ENCODE results near the gene XXYLT1. TPM values are rescaled to one million over a fixed set of nuclear protein-coding genes. Genes with fewer than 3 reads are reported as not detected.
A peak's percentile ranks its signal among the peaks of the same experiment; 100 is the strongest.

XXYLT1 gene
- total and polyA plus RNA-seq, 9 of the 15 experiments (the other 6 are each of a cell fraction or from before 2014, with no cell fraction given), result 1.9 to 18.9 (median 15.0) TPM

DNA sequence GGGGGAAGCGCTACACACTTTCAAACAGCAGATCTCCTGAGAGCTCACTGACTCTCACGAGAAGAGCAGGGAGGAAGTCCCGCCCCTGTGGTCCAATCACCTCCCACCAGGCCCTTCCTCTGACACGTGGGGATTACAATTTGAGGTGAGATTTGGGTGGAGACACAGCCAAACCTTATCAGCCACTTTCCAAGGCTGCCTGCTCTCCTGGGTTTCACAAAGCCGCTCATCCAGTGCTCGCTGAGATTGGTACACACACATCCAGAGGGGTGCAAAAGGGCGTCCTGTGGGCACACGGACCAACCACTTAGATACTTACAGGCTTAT lies 23.1 kb downstream of the XXYLT1 start:
- no peak overlapping the region for H3K9ac ChIP-seq (ENCODE audit: insufficient read depth in 1 of 2, low read depth in 2 of 2, low read length in 2 of 2)
- BruUV-seq (replicated peaks), result no TSS peak
- ChIA-PET CTCF (ENCODE audit: low intra/inter-chr PET ratio) (no interaction called here), POLR2A (no interaction called here)
- 0 out of 2 replicates have a peak, but pooled peaks cover 3% of the 10 kb centered on the region for H3K9me3 ChIP-seq (replicated peaks; ENCODE audit: control insufficient read depth, insufficient read depth, low read depth, low read length)
- peak; percentile 75 for FAIRE-seq
- no peaks in the 10 kb centered on the region; the same call in 2 of the 3 replicates for H3K36me3 ChIP-seq (ENCODE audit: control insufficient read depth, insufficient read depth, low read length)
- DNase-seq (ENCODE audit: extremely low read depth in 1 of 4, low spot score in 3 of 4), result peak in 1 of 4 experiments; percentile 30
- no peaks in the 10 kb centered on the region for H3K27me3 ChIP-seq (ENCODE audit: control insufficient read depth in 2 of 2, insufficient read depth in 2 of 2, low read length in 2 of 2)
- ATAC-seq, result peak; percentile 80
- no peak overlapping the region for H2AFZ ChIP-seq (ENCODE audit: low read depth, low read length)
- no peaks in the 10 kb centered on the region for H3K9me1 ChIP-seq (ENCODE audit: control insufficient read depth, insufficient read depth, low read length)
- H3K79me2 ChIP-seq (ENCODE audit: control insufficient read depth, insufficient read depth, low read length), result no peaks in the 10 kb centered on the region
- no peak overlapping the region for H3K4me2 ChIP-seq (ENCODE audit: insufficient read depth, low read length)
- H3K4me3 ChIP-seq, result no peak overlapping the region
- in situ Hi-C loops (cut with MboI) (no loop called here), intact Hi-C loops (cut with micrococcal nuclease) (no loop called here)
- H4K20me1 ChIP-seq (replicated peaks; ENCODE audit: control insufficient read depth, insufficient read depth, low read length), result no peaks in the 10 kb centered on the region
- peaks cover 3 to 10% of the 10 kb centered on the region in 2 experiments; a peak in 3 of 5 replicates for H3K4me1 ChIP-seq (replicated peaks in 1 of 2; ENCODE audit: control insufficient read depth in 2 of 2, insufficient read depth in 2 of 2, low read length in 2 of 2)
- 71% methylated on average over 6 of the region's 8 CpGs for WGBS (ENCODE audit: insufficient coverage, low coverage, missing lambda C conversion rate)
- no peak overlapping the region for H3K27ac ChIP-seq (ENCODE audit: extremely low read depth, low read depth, low read length)
- peak; percentile 79 for TF ChIP-seq L3MBTL2 (IDR thresholded peaks at IDR 0.05)
- TF ChIP-seq, protein P1, sequence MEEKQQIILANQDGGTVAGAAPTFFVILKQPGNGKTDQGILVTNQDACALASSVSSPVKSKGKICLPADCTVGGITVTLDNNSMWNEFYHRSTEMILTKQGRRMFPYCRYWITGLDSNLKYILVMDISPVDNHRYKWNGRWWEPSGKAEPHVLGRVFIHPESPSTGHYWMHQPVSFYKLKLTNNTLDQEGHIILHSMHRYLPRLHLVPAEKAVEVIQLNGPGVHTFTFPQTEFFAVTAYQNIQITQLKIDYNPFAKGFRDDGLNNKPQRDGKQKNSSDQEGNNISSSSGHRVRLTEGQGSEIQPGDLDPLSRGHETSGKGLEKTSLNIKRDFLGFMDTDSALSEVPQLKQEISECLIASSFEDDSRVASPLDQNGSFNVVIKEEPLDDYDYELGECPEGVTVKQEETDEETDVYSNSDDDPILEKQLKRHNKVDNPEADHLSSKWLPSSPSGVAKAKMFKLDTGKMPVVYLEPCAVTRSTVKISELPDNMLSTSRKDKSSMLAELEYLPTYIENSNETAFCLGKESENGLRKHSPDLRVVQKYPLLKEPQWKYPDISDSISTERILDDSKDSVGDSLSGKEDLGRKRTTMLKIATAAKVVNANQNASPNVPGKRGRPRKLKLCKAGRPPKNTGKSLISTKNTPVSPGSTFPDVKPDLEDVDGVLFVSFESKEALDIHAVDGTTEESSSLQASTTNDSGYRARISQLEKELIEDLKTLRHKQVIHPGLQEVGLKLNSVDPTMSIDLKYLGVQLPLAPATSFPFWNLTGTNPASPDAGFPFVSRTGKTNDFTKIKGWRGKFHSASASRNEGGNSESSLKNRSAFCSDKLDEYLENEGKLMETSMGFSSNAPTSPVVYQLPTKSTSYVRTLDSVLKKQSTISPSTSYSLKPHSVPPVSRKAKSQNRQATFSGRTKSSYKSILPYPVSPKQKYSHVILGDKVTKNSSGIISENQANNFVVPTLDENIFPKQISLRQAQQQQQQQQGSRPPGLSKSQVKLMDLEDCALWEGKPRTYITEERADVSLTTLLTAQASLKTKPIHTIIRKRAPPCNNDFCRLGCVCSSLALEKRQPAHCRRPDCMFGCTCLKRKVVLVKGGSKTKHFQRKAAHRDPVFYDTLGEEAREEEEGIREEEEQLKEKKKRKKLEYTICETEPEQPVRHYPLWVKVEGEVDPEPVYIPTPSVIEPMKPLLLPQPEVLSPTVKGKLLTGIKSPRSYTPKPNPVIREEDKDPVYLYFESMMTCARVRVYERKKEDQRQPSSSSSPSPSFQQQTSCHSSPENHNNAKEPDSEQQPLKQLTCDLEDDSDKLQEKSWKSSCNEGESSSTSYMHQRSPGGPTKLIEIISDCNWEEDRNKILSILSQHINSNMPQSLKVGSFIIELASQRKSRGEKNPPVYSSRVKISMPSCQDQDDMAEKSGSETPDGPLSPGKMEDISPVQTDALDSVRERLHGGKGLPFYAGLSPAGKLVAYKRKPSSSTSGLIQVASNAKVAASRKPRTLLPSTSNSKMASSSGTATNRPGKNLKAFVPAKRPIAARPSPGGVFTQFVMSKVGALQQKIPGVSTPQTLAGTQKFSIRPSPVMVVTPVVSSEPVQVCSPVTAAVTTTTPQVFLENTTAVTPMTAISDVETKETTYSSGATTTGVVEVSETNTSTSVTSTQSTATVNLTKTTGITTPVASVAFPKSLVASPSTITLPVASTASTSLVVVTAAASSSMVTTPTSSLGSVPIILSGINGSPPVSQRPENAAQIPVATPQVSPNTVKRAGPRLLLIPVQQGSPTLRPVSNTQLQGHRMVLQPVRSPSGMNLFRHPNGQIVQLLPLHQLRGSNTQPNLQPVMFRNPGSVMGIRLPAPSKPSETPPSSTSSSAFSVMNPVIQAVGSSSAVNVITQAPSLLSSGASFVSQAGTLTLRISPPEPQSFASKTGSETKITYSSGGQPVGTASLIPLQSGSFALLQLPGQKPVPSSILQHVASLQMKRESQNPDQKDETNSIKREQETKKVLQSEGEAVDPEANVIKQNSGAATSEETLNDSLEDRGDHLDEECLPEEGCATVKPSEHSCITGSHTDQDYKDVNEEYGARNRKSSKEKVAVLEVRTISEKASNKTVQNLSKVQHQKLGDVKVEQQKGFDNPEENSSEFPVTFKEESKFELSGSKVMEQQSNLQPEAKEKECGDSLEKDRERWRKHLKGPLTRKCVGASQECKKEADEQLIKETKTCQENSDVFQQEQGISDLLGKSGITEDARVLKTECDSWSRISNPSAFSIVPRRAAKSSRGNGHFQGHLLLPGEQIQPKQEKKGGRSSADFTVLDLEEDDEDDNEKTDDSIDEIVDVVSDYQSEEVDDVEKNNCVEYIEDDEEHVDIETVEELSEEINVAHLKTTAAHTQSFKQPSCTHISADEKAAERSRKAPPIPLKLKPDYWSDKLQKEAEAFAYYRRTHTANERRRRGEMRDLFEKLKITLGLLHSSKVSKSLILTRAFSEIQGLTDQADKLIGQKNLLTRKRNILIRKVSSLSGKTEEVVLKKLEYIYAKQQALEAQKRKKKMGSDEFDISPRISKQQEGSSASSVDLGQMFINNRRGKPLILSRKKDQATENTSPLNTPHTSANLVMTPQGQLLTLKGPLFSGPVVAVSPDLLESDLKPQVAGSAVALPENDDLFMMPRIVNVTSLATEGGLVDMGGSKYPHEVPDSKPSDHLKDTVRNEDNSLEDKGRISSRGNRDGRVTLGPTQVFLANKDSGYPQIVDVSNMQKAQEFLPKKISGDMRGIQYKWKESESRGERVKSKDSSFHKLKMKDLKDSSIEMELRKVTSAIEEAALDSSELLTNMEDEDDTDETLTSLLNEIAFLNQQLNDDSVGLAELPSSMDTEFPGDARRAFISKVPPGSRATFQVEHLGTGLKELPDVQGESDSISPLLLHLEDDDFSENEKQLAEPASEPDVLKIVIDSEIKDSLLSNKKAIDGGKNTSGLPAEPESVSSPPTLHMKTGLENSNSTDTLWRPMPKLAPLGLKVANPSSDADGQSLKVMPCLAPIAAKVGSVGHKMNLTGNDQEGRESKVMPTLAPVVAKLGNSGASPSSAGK (IDR thresholded peaks at IDR 0.05), result peak; percentile 59
- no peak for TF ChIP-seq CBX3 (IDR thresholded peaks at IDR 0.05; ENCODE audit: borderline replicate concordance in 1 of 2, low read length in 2 of 2)
- no peak for TF ChIP-seq SETDB1 (IDR thresholded peaks at IDR 0.05; ENCODE audit: low read length)
- TF ChIP-seq, protein P2, sequence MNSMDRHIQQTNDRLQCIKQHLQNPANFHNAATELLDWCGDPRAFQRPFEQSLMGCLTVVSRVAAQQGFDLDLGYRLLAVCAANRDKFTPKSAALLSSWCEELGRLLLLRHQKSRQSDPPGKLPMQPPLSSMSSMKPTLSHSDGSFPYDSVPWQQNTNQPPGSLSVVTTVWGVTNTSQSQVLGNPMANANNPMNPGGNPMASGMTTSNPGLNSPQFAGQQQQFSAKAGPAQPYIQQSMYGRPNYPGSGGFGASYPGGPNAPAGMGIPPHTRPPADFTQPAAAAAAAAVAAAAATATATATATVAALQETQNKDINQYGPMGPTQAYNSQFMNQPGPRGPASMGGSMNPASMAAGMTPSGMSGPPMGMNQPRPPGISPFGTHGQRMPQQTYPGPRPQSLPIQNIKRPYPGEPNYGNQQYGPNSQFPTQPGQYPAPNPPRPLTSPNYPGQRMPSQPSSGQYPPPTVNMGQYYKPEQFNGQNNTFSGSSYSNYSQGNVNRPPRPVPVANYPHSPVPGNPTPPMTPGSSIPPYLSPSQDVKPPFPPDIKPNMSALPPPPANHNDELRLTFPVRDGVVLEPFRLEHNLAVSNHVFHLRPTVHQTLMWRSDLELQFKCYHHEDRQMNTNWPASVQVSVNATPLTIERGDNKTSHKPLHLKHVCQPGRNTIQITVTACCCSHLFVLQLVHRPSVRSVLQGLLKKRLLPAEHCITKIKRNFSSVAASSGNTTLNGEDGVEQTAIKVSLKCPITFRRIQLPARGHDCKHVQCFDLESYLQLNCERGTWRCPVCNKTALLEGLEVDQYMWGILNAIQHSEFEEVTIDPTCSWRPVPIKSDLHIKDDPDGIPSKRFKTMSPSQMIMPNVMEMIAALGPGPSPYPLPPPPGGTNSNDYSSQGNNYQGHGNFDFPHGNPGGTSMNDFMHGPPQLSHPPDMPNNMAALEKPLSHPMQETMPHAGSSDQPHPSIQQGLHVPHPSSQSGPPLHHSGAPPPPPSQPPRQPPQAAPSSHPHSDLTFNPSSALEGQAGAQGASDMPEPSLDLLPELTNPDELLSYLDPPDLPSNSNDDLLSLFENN (IDR thresholded peaks at IDR 0.05; ENCODE audit: low read depth in 2 of 2, low read length in 2 of 2), result no peak
- no peak for TF ChIP-seq HDAC6 (IDR thresholded peaks at IDR 0.05; ENCODE audit: low read depth, low read length)
- no peak for TF ChIP-seq RB1 (IDR thresholded peaks at IDR 0.05; ENCODE audit: low read depth)
- TF ChIP-seq CHD2 (IDR thresholded peaks at IDR 0.05; ENCODE audit: low read depth, low read length), result peak; percentile 89

All from K562 (cell line).